CD4-positive, alpha-beta T cell (primary cell): ENCODE data around the gene TOP2B. TPM values are rescaled to one million over a fixed set of nuclear protein-coding genes. Genes with fewer than 3 reads are reported as not detected.

Source experiments
- ATAC-seq: fragments of 200-7000 bp; cut with Tn5 transposase; one replicate; pipeline ENCODE4 v1.10.0; 2022; ENCODE audit warnings: mild to moderate bottlenecking; ENCODE audit not compliant: poor library complexity
- CTCF ChIA-PET: fragments of 350-600 bp; sonication (Branson Sonifier 250); formaldehyde crosslinking; loops from one replicate; lab custom pipeline; 2021; ENCODE audit warnings: antibody characterized with exemption, inconsistent platforms; lab: Charles Lee
- POLR2A ChIA-PET: fragments of 350-600 bp; sonication (Branson Sonifier 250); formaldehyde crosslinking; loops from one replicate; lab custom pipeline; 2021; ENCODE audit warnings: antibody characterized with exemption, inconsistent platforms; lab: Charles Lee
- DNase-seq, 14 experiments: peaks; one replicate each; pipeline ENCODE4 v3.0.0-alpha.2; 2013 to 2020; ENCODE audit warnings: mixed read lengths in 2 of 14
- H3K27ac ChIP-seq, 2 donors: one replicate each; pipeline versions ENCODE4 v1.5.1 to v1.7.0; 2013; ENCODE audit warnings: low read length in 2 of 2, low read depth in 1 of 2, mild to moderate bottlenecking in 1 of 2
- H3K27me3 ChIP-seq, 2 experiments: 1 replicate in 1 of 2; 2 replicates in 1 of 2; pipeline versions ENCODE4 v1.6.1 to v1.7.0; 2013; ENCODE audit warnings: low read length in 2 of 2, control low read depth in 1 of 2, mild to moderate bottlenecking in 1 of 2, moderate library complexity in 1 of 2; ENCODE audit not compliant: insufficient read depth in 2 of 2, control insufficient read depth in 1 of 2
- H3K36me3 ChIP-seq: one replicate; pipeline ENCODE4 v1.6.1; 2013; ENCODE audit warnings: low read length, control low read depth; ENCODE audit not compliant: insufficient read depth
- H3K4me1 ChIP-seq: one replicate; pipeline ENCODE4 v1.6.1; 2013; ENCODE audit warnings: low read length, control low read depth; ENCODE audit not compliant: insufficient read depth
- H3K4me3 ChIP-seq: one replicate; pipeline ENCODE4 v1.5.1; 2013; ENCODE audit warnings: mild to moderate bottlenecking, low read length, moderate library complexity
- H3K9me3 ChIP-seq, 2 experiments: 1 replicate in 1 of 2; 2 replicates in 1 of 2; pipeline versions ENCODE4 v1.6.1 to v1.7.0; 2013; ENCODE audit warnings: low read length in 2 of 2, mild to moderate bottlenecking in 2 of 2, control low read depth in 1 of 2, moderate library complexity in 1 of 2; ENCODE audit not compliant: control insufficient read depth in 1 of 2, insufficient read depth in 1 of 2
- H3K27ac Mint-ChIP-seq: one replicate; pipeline ENCODE4 v1.8.0; 2020; ENCODE audit warnings: mixed read lengths
- H3K27me3 Mint-ChIP-seq: one replicate; pipeline ENCODE4 v1.8.0; 2021; ENCODE audit warnings: mixed read lengths
- H3K36me3 Mint-ChIP-seq: one replicate; pipeline ENCODE4 v1.8.0; 2021; ENCODE audit warnings: low read depth, mixed read lengths
- H3K4me1 Mint-ChIP-seq: one replicate; pipeline ENCODE4 v1.8.0; 2021; ENCODE audit warnings: low read depth, mixed read lengths
- H3K4me3 Mint-ChIP-seq: one replicate; pipeline ENCODE4 v1.8.0; 2020; ENCODE audit warnings: mild to moderate bottlenecking, mixed read lengths
- H3K9me3 Mint-ChIP-seq: one replicate; pipeline ENCODE4 v1.8.0; 2020; ENCODE audit warnings: mixed read lengths
- CTCF ChIP-seq: fragments of 200-600 bp; IDR thresholded peaks from one replicate; pipeline ENCODE4 v1.8.0; 2022; ENCODE audit warnings: antibody characterized with exemption, mild to moderate bottlenecking
- intact Hi-C, 2 experiments: fragments of 100-400 bp; cut with DNase I in 1 of 2; cut with micrococcal nuclease in 1 of 2; formaldehyde crosslinking; loops; one replicate each; pipeline versions ENCODE4 v1.15.1 to v1.9.0; 2023 to 2025; cut with DNase I, micrococcal nuclease
- total RNA-seq, 174 experiments: library from RNA in 2 of 174; stranded (reverse) in 2 of 174; gene quantifications; one replicate each; pipeline ENCODE4 v1.2.3 and lab custom pipeline; 2021 to 2026

The TOP2B gene
- total RNA-seq, 2 experiments from 2014 or later: 79.7 to 80.4 TPM

- Mint-ChIP-seq H3K27ac (no peak overlapping the region), H3K27me3 (no peaks in the 10 kb centered on the region), H3K9me3 (no peaks in the 10 kb centered on the region), H3K4me3 (no peak overlapping the region), H3K36me3 (peaks cover 52% of the 10 kb centered on the region), H3K4me1 (peaks cover 3% of the 10 kb centered on the region)
- ATAC-seq: no peak
- no peak overlapping the region for H3K27ac ChIP-seq
- DNase-seq: no peak
- no peaks in the 10 kb centered on the region for H3K9me3 ChIP-seq
- CTCF ChIA-PET: no interaction called here
- no peak for TF ChIP-seq CTCF
- no peaks in the 10 kb centered on the region for H3K27me3 ChIP-seq
- POLR2A ChIA-PET: no interaction called here
- peaks cover 47% of the 10 kb centered on the region for H3K36me3 ChIP-seq
- no peak overlapping the region for H3K4me3 ChIP-seq
- intact Hi-C loops: loop anchor here (10.0 kb wide), 2 partner anchors 1333 to 1603 kb away; no protein-coding TSS in a partner anchor
- H3K4me1 ChIP-seq: no peaks in the 10 kb centered on the region
These were observed 67.1 kb downstream of the TOP2B start for GRCh38 chr3:25597535-25598101.

- Mint-ChIP-seq H3K4me3 (no peak overlapping the region), H3K27ac (peak overlapping the region; percentile 48), H3K4me1 (peaks cover 4% of the 10 kb centered on the region), H3K36me3 (peaks cover 19% of the 10 kb centered on the region), H3K27me3 (no peaks in the 10 kb centered on the region), H3K9me3 (no peaks in the 10 kb centered on the region)
- POLR2A ChIA-PET: interaction anchor here (1.3 kb wide), 1 partner anchor 69 kb away, joined by 3 read pairs; no protein-coding TSS in a partner anchor
- H3K4me3 ChIP-seq: no peak overlapping the region
- no peaks in the 10 kb centered on the region for H3K9me3 ChIP-seq
- no peak overlapping the region for H3K27ac ChIP-seq
- no peaks in the 10 kb centered on the region for H3K27me3 ChIP-seq
- ATAC-seq (peak; percentile 58), DNase-seq (peak in 3 of 14 experiments; percentile 43 to 55 (median 54))
- TF ChIP-seq CTCF: peak; percentile 73
- H3K4me1 ChIP-seq: no peaks in the 10 kb centered on the region
- CTCF ChIA-PET: interaction anchor here (1.3 kb wide), 1 partner anchor 9 kb away, joined by 4 read pairs; no protein-coding TSS in a partner anchor
- H3K36me3 ChIP-seq: peaks cover 21% of the 10 kb centered on the region
- intact Hi-C loops: loop anchor here (5.0 to 10.0 kb wide), 4 partner anchors 917 to 1702 kb away; no protein-coding TSS in a partner anchor
These were observed 70.7 kb downstream of the TOP2B start for GRCh38 chr3:25594007-25594502.

- Mint-ChIP-seq H3K36me3 (peaks cover 10% of the 10 kb centered on the region), H3K27ac (peak overlapping the region; percentile 74), H3K4me1 (peaks cover 4% of the 10 kb centered on the region), H3K9me3 (no peaks in the 10 kb centered on the region), H3K4me3 (no peak overlapping the region), H3K27me3 (no peaks in the 10 kb centered on the region)
- no peaks in the 10 kb centered on the region for H3K27me3 ChIP-seq
- no peak for TF ChIP-seq CTCF
- no peaks in the 10 kb centered on the region for H3K9me3 ChIP-seq
- no peak overlapping the region for H3K27ac ChIP-seq
- DNase-seq: no peak
- H3K36me3 ChIP-seq: peaks cover 10% of the 10 kb centered on the region
- intact Hi-C loops: loop anchor here (5.0 to 10.0 kb wide), 4 partner anchors 916 to 1701 kb away; no protein-coding TSS in a partner anchor
- ChIA-PET CTCF (interaction anchor here (0.8 to 1.3 kb wide), 3 partner anchors 8 to 164 kb away, joined by 3 to 4 read pairs (median 3); no protein-coding TSS in a partner anchor), POLR2A (interaction anchor here (0.9 to 1.3 kb wide), 2 partner anchors 70 to 191 kb away, joined by 3 read pairs; partner anchors contain the start of gene NGLY1)
- no peak for ATAC-seq
- no peak overlapping the region for H3K4me3 ChIP-seq
- no peaks in the 10 kb centered on the region for H3K4me1 ChIP-seq
These were observed 71.7 kb downstream of the TOP2B start for GRCh38 chr3:25593001-25593400.
